ENCODE data around the gene DGKI. TPM values are rescaled to one million over a fixed set of nuclear protein-coding genes. Genes with fewer than 3 reads are reported as not detected.

DGKI gene
- total and polyA plus RNA-seq, 2 donors (not counting 1 experiment from before 2014, with no cell fraction given) = not detected

DNA sequence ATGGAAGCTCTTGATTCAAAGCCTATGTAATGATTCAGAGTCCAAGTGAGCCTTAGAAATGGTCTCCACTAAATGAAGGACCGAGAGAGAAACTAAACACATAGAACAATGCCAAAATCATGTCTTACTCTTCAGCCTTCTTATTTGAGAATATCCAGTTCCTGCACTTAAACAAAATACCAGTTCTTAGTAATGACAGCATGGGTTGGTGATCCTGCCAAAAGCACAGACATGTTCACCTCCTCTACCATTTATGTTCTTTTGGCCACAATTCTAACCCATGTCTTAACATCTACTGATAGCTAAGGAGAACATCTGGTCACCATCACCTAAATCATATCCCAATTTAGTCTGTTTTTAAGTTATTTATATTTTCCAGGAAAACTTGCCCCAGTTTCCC lies 263.6 kb downstream of the DGKI start:
- POLR2A ChIA-PET = no interaction called here
- intact Hi-C loops (cut with micrococcal nuclease) = no loop called here

DNA sequence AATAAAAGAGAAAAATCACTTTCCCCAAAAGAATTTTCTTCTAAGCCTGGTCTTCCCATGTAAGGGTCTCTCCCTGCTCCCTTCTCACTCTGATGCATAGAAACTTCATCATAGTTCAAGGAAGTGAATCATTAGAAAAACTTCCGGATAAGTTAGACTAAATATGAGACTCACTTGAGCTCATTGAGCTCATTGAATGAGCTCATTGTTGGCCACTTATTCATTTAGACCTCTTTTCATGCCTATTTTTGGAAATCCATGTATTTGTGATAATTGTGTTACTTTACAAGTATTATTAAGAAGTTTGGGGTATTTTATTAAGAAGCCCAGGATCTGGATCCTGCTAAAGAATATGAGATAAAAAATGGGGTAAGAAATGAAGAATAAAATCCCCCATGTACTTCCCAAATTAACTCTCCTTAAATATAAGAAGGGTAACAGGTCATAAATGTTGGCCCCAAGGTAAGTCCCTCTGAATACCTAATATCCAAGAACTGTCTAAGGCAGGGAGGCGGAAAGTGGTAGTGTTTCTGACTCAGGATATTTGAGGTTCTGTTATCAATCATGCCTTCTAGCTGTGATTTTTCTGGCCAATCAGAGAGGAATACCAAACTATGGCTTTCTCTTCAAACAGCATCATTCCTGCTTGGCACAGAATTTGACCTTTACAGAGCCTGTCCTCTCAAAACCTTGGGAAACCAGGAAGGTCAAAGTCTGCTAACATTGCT lies 266.7 kb downstream of the DGKI start:
- ChIA-PET POLR2A (no interaction called here), CTCF (interaction anchor here (1.1 kb wide), 1 partner anchor 12 kb away, joined by 3 read pairs; no protein-coding TSS in a partner anchor)
- Mint-ChIP-seq H3K27ac (no peak overlapping the region), H3K9me3 (ENCODE audit: insufficient read depth) (no peaks in the 10 kb centered on the region), H3K27me3 (no peaks in the 10 kb centered on the region), H3K4me3 (no peak overlapping the region), H3K4me1 (no peaks in the 10 kb centered on the region)
- Histone ChIP-seq H3K27me3 (replicated peaks in 1 of 4; ENCODE audit: control extremely low read depth in 1 of 4, control insufficient read depth in 3 of 4, insufficient read depth in 4 of 4, low read length in 3 of 4) (no peaks in the 10 kb centered on the region), H3K4me3 (ENCODE audit: control extremely low read depth in 1 of 5, extremely low read depth in 1 of 5, insufficient read depth in 1 of 5, low read depth in 2 of 5, low read length in 4 of 5) (no peak overlapping the region), H2AFZ (ENCODE audit: insufficient read depth, low read depth, low read length, poor library complexity, severe bottlenecking) (no peak overlapping the region), H3K4me1 (ENCODE audit: control insufficient read depth in 2 of 2, insufficient read depth in 2 of 2, low read length in 2 of 2) (no peaks in the 10 kb centered on the region), H3K4me2 (replicated peaks; ENCODE audit: low read depth, low read length, poor library complexity, severe bottlenecking) (no peak overlapping the region), H3K79me2 (ENCODE audit: control insufficient read depth, insufficient read depth, low read length) (no peaks in the 10 kb centered on the region), H4K20me1 (ENCODE audit: control insufficient read depth, insufficient read depth, low read length, poor library complexity, severe bottlenecking) (no peaks in the 10 kb centered on the region), H3K27ac (ENCODE audit: low read length in 2 of 2) (no peak overlapping the region), H3K36me3 (replicated peaks in 1 of 2; ENCODE audit: control extremely low read depth in 1 of 2, control insufficient read depth in 1 of 2, extremely low read depth in 1 of 2, insufficient read depth in 2 of 2, low read length in 1 of 2) (no peaks in the 10 kb centered on the region), H3K9ac (ENCODE audit: low read length) (no peak overlapping the region), H3K9me3 (ENCODE audit: control extremely low read depth in 1 of 3, control insufficient read depth in 2 of 3, insufficient read depth in 1 of 3, low read length in 2 of 3) (no peaks in the 10 kb centered on the region)
- no peak for DNase-seq
- WGBS (ENCODE audit: insufficient coverage) = no CpG with 5 or more reads among the region's 2 CpGs
- intact Hi-C loops (cut with micrococcal nuclease) = no loop called here
- TF ChIP-seq, protein P1, sequence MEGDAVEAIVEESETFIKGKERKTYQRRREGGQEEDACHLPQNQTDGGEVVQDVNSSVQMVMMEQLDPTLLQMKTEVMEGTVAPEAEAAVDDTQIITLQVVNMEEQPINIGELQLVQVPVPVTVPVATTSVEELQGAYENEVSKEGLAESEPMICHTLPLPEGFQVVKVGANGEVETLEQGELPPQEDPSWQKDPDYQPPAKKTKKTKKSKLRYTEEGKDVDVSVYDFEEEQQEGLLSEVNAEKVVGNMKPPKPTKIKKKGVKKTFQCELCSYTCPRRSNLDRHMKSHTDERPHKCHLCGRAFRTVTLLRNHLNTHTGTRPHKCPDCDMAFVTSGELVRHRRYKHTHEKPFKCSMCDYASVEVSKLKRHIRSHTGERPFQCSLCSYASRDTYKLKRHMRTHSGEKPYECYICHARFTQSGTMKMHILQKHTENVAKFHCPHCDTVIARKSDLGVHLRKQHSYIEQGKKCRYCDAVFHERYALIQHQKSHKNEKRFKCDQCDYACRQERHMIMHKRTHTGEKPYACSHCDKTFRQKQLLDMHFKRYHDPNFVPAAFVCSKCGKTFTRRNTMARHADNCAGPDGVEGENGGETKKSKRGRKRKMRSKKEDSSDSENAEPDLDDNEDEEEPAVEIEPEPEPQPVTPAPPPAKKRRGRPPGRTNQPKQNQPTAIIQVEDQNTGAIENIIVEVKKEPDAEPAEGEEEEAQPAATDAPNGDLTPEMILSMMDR (IDR thresholded peaks at IDR 0.05) = no peak
- no peak for TF ChIP-seq EZH2 (IDR thresholded peaks at IDR 0.05; ENCODE audit: borderline replicate concordance, insufficient read depth, low read depth, low read length, poor library complexity, severe bottlenecking)
- no peak for ATAC-seq (ENCODE audit: low read depth)

More for the DNA sequence above, 263.6 kb downstream of the DGKI start:
- H3K4me1 Mint-ChIP-seq = no peaks in the 10 kb centered on the region
- Histone ChIP-seq H2AFZ (ENCODE audit: insufficient read depth, low read depth, low read length, poor library complexity, severe bottlenecking) (no peak overlapping the region), H3K79me2 (ENCODE audit: control insufficient read depth, insufficient read depth, low read length) (no peaks in the 10 kb centered on the region), H3K4me1 (ENCODE audit: control insufficient read depth in 2 of 2, insufficient read depth in 2 of 2, low read length in 2 of 2) (no peaks in the 10 kb centered on the region), H3K4me3 (ENCODE audit: control extremely low read depth in 1 of 5, extremely low read depth in 1 of 5, insufficient read depth in 1 of 5, low read depth in 2 of 5, low read length in 4 of 5) (no peak overlapping the region), H3K4me2 (replicated peaks; ENCODE audit: low read depth, low read length, poor library complexity, severe bottlenecking) (no peak overlapping the region), H4K20me1 (ENCODE audit: control insufficient read depth, insufficient read depth, low read length, poor library complexity, severe bottlenecking) (no peaks in the 10 kb centered on the region), H3K9me3 (ENCODE audit: control extremely low read depth in 1 of 3, control insufficient read depth in 2 of 3, insufficient read depth in 1 of 3, low read length in 2 of 3) (no peaks in the 10 kb centered on the region), H3K27me3 (replicated peaks in 1 of 4; ENCODE audit: control extremely low read depth in 1 of 4, control insufficient read depth in 3 of 4, insufficient read depth in 4 of 4, low read length in 3 of 4) (no peaks in the 10 kb centered on the region), H3K36me3 (replicated peaks in 1 of 2; ENCODE audit: control extremely low read depth in 1 of 2, control insufficient read depth in 1 of 2, extremely low read depth in 1 of 2, insufficient read depth in 2 of 2, low read length in 1 of 2) (no peaks in the 10 kb centered on the region), H3K27ac (ENCODE audit: low read length in 2 of 2) (no peak overlapping the region), H3K9ac (ENCODE audit: low read length) (no peak overlapping the region)
- DNase-seq (no peak), ATAC-seq (ENCODE audit: low read depth) (no peak)
- no peaks in the 10 kb centered on the region for H3K9me3 Mint-ChIP-seq (ENCODE audit: insufficient read depth)
- H3K27me3 Mint-ChIP-seq = no peaks in the 10 kb centered on the region
- CTCF ChIA-PET = no interaction called here
- 100% methylated on average over 1 of the region's 1 CpG for WGBS (ENCODE audit: insufficient coverage)
- TF ChIP-seq, protein P1 (IDR thresholded peaks at IDR 0.05) = no peak
- no peak for TF ChIP-seq EZH2 (IDR thresholded peaks at IDR 0.05; ENCODE audit: borderline replicate concordance, insufficient read depth, low read depth, low read length, poor library complexity, severe bottlenecking)
- H3K27ac Mint-ChIP-seq = no peak overlapping the region
- no peak overlapping the region for H3K4me3 Mint-ChIP-seq

Measured in B cell (primary cell).